ENCODE results near the gene KIF3C. TPM values are rescaled to one million over a fixed set of nuclear protein-coding genes. Genes with fewer than 3 reads are reported as not detected.
"Not testable (repeated sequence)": the region's sequence is repeated elsewhere in the genome, so short reads cannot be mapped to it uniquely, and the experiment has no call there.

Gene KIF3C
- total RNA-seq, 2 experiments from 2014 or later, result 3.6 to 3.8 TPM

GRCh38 chr2:25960396-25960795 is 21.9 kb downstream of the KIF3C start:
- no peaks in the 10 kb centered on the region for H3K36me3 Mint-ChIP-seq (ENCODE audit: low read depth)
- no peak overlapping the region for H3K4me3 Mint-ChIP-seq
- H3K27ac Mint-ChIP-seq, result no peak overlapping the region
- no peak for TF ChIP-seq CTCF (IDR thresholded peaks at IDR 0.05)
- ChIA-PET CTCF (interaction anchor here (0.9 to 2.5 kb wide), 4 partner anchors 9 to 617 kb away, joined by 3 to 20 read pairs (median 8); no protein-coding TSS in a partner anchor), POLR2A (interaction anchor here (0.9 kb wide), 1 partner anchor 27 kb away, joined by 4 read pairs; no protein-coding TSS in a partner anchor)
- H3K4me1 Mint-ChIP-seq (ENCODE audit: low read depth), result peaks cover 6% of the 10 kb centered on the region
- H3K27me3 Mint-ChIP-seq, result no peaks in the 10 kb centered on the region
- intact Hi-C loops (cut with micrococcal nuclease), result no loop called here
- no peak for DNase-seq
- ATAC-seq, result no peak
- H3K9me3 Mint-ChIP-seq, result no peaks in the 10 kb centered on the region

GRCh38 chr2:25958611-25959010 is 23.7 kb downstream of the KIF3C start:
- DNase-seq; POLR2A ChIA-PET; intact Hi-C loops (cut with micrococcal nuclease); H3K4me1 Mint-ChIP-seq (ENCODE audit: low read depth); H3K27ac Mint-ChIP-seq; H3K9me3 Mint-ChIP-seq; H3K27me3 Mint-ChIP-seq; H3K4me3 Mint-ChIP-seq; H3K36me3 Mint-ChIP-seq (ENCODE audit: low read depth); ATAC-seq: not testable (repeated sequence)
- CTCF ChIA-PET, result interaction anchor here (0.6 to 1.2 kb wide), 3 partner anchors 8 to 364 kb away, joined by 3 to 4 read pairs (median 3); no protein-coding TSS in a partner anchor

- no peak for ATAC-seq
- intact Hi-C loops (cut with micrococcal nuclease), result no loop called here
- ChIA-PET POLR2A (interaction anchor here (0.5 kb wide), 1 partner anchor 32 kb away, joined by 3 read pairs; no protein-coding TSS in a partner anchor), CTCF (interaction anchor here (2.7 kb wide), 1 partner anchor 106 kb away, joined by 9 read pairs; no protein-coding TSS in a partner anchor)
- no peak for DNase-seq
- H3K36me3 Mint-ChIP-seq (ENCODE audit: low read depth), result no peaks in the 10 kb centered on the region
- no peak overlapping the region for H3K4me3 Mint-ChIP-seq
- H3K4me1 Mint-ChIP-seq (ENCODE audit: low read depth), result peaks cover 6% of the 10 kb centered on the region
- TF ChIP-seq CTCF (IDR thresholded peaks at IDR 0.05), result no peak
- H3K27ac Mint-ChIP-seq, result no peak overlapping the region
- no peaks in the 10 kb centered on the region for H3K9me3 Mint-ChIP-seq
- H3K27me3 Mint-ChIP-seq, result no peaks in the 10 kb centered on the region
These were observed 24.6 kb downstream of the KIF3C start for GRCh38 chr2:25957743-25958142.

GRCh38 chr2:25955869-25956535 is 26.3 kb downstream of the KIF3C start:
- H3K27ac Mint-ChIP-seq, result no peak overlapping the region
- H3K4me3 Mint-ChIP-seq, result no peak overlapping the region
- H3K27me3 Mint-ChIP-seq, result no peaks in the 10 kb centered on the region
- H3K36me3 Mint-ChIP-seq (ENCODE audit: low read depth), result no peaks in the 10 kb centered on the region
- POLR2A ChIA-PET, result interaction anchor here (0.6 to 1.4 kb wide), 2 partner anchors 8 to 106 kb away, joined by 3 to 4 read pairs; no protein-coding TSS in a partner anchor
- CTCF ChIA-PET, result interaction anchor here (0.8 to 2.7 kb wide), 6 partner anchors 13 to 350 kb away, joined by 3 to 9 read pairs (median 4); no protein-coding TSS in a partner anchor
- no peak for TF ChIP-seq CTCF (IDR thresholded peaks at IDR 0.05)
- intact Hi-C loops (cut with micrococcal nuclease), result no loop called here
- H3K9me3 Mint-ChIP-seq, result no peaks in the 10 kb centered on the region
- DNase-seq (peak; percentile 12), ATAC-seq (peak; percentile 29)
- peaks cover 2% of the 10 kb centered on the region for H3K4me1 Mint-ChIP-seq (ENCODE audit: low read depth)

GRCh38 chr2:25955036-25955435 is 27.3 kb downstream of the KIF3C start:
- Mint-ChIP-seq H3K27me3 (no peaks in the 10 kb centered on the region), H3K36me3 (ENCODE audit: low read depth) (no peaks in the 10 kb centered on the region), H3K9me3 (no peaks in the 10 kb centered on the region), H3K4me1 (ENCODE audit: low read depth) (no peaks in the 10 kb centered on the region), H3K27ac (no peak overlapping the region), H3K4me3 (no peak overlapping the region)
- no peak for TF ChIP-seq CTCF (IDR thresholded peaks at IDR 0.05)
- DNase-seq (no peak), ATAC-seq (no peak)
- ChIA-PET CTCF (interaction anchor here (1.0 to 2.7 kb wide), 3 partner anchors 36 to 213 kb away, joined by 3 to 9 read pairs (median 4); no protein-coding TSS in a partner anchor), POLR2A (no interaction called here)
- intact Hi-C loops (cut with micrococcal nuclease), result no loop called here

Data from activated CD8-positive, alpha-beta T cell treated with anti-CD3 and anti-CD28 coated beads for 36 hours (primary cell).